ENCODE results near the gene MPDZ.

GRCh38 chr9:13318027-13318426 is 38.5 kb upstream of the MPDZ start:
- TF ChIP-seq POLR2AphosphoS5 (IDR thresholded peaks at IDR 0.05; ENCODE audit: low read depth, low read length) (no peak), POLR2A (IDR thresholded peaks at IDR 0.05; ENCODE audit: low read depth, low read length) (no peak), TAF1 (IDR thresholded peaks at IDR 0.05; ENCODE audit: borderline replicate concordance, low read depth, low read length) (no peak)
